OCI-LY7 (cell line): Measurements from ENCODE around the gene OASL.

Experiments
- CTCF ChIP-seq: fragments of 200-600 bp; sonication (generic); conservative IDR thresholded peaks from 2 replicates; pipeline ENCODE4 v1.5.1; 2014; ENCODE audit warnings: mild to moderate bottlenecking, antibody characterized with exemption, low read length, moderate library complexity, mixed read lengths
- EZH2phosphoT487 ChIP-seq: fragments of 200-600 bp; sonication (generic); IDR thresholded peaks from 2 replicates; pipeline ENCODE4 v1.6.1; 2018; ENCODE audit warnings: low read depth, borderline replicate concordance, mild to moderate bottlenecking, mixed run types, antibody characterized with exemption, low read length, moderate library complexity, mixed read lengths

- TF ChIP-seq CTCF (no peak), EZH2phosphoT487 (no peak)
These were observed 14.7 kb upstream of the OASL start for GRCh38 chr12:121053706-121054105.
